BE2C (cell line): ENCODE measurements around the gene CPS1. TPM values are rescaled to one million over a fixed set of nuclear protein-coding genes. Genes with fewer than 3 reads are reported as not detected.

ENCODE experiments used
- DNase-seq: peaks from one replicate; pipeline ENCODE4 v3.0.0-alpha.2; 2020
- H3K27me3 ChIP-seq: fragments of 250-450 bp; sonication (Bioruptor Pico); 2 replicates; pipeline ENCODE4 v1.5.1; 2020; ENCODE audit warnings: mild to moderate bottlenecking
- H3K36me3 ChIP-seq: fragments of 250-450 bp; sonication (Bioruptor Pico); 2 replicates; pipeline ENCODE4 v1.5.1; 2020; ENCODE audit warnings: mild to moderate bottlenecking
- H3K4me1 ChIP-seq: fragments of 250-450 bp; sonication (Bioruptor Pico); 2 replicates; pipeline ENCODE4 v1.5.1; 2020
- H3K4me3 ChIP-seq: 2 replicates; pipeline ENCODE4 v1.5.1; 2011; ENCODE audit warnings: low read depth, low read length
- H3K9me3 ChIP-seq: fragments of 250-450 bp; sonication (Bioruptor Pico); 2 replicates; pipeline ENCODE4 v1.5.1; 2020
- CTCF ChIP-seq: IDR thresholded peaks from 2 replicates; pipeline ENCODE4 v1.5.1; 2012; ENCODE audit warnings: mild to moderate bottlenecking, low read depth, low read length
- polyA plus RNA-seq: library from polyadenylated mRNA; unstranded; fragments of >200 nt; gene quantifications from one replicate; pipeline ENCODE4 v1.2.1, GENCODE V29; 2012; ENCODE audit warnings: low read depth, missing spikeins; ENCODE audit not compliant: insufficient read length, insufficient read depth

Gene CPS1
- polyA plus RNA-seq: 1.5 TPM

- H3K4me3 ChIP-seq: no peak within 1 kb of the TSS
- no peak for TF ChIP-seq CTCF
- H3K4me1 ChIP-seq: no peaks in the 10 kb centered on the region
- no peaks in the 10 kb centered on the region for H3K36me3 ChIP-seq
- H3K9me3 ChIP-seq: no peaks in the 10 kb centered on the region
- DNase-seq: no peak
- no peaks in the 10 kb centered on the region for H3K27me3 ChIP-seq
Measured at GRCh38 chr2:210556329-210556980, at the start of gene CPS1. CPS1 (plus strand) TSS chr2:210556599; CDS start chr2:210556734, 135 bp downstream.

GRCh38 chr2:210515911-210516310, 40.5 kb upstream of the CPS1 start:
- DNase-seq: no peak
- TF ChIP-seq CTCF: no peak
- no peaks in the 10 kb centered on the region for H3K36me3 ChIP-seq
- H3K27me3 ChIP-seq: peaks cover 7% of the 10 kb centered on the region; the same call in 1 of the 2 replicates
- no peaks in the 10 kb centered on the region for H3K9me3 ChIP-seq
- no peaks in the 10 kb centered on the region for H3K4me1 ChIP-seq
- H3K4me3 ChIP-seq: no peak overlapping the region

GRCh38 chr2:210517264-210517663, 39.1 kb upstream of the CPS1 start:
- no peaks in the 10 kb centered on the region for H3K4me1 ChIP-seq
- no peak for TF ChIP-seq CTCF
- no peaks in the 10 kb centered on the region for H3K9me3 ChIP-seq
- DNase-seq: no peak
- peaks cover 7% of the 10 kb centered on the region; the same call in 1 of the 2 replicates for H3K27me3 ChIP-seq
- no peak overlapping the region for H3K4me3 ChIP-seq
- no peaks in the 10 kb centered on the region for H3K36me3 ChIP-seq

DNA sequence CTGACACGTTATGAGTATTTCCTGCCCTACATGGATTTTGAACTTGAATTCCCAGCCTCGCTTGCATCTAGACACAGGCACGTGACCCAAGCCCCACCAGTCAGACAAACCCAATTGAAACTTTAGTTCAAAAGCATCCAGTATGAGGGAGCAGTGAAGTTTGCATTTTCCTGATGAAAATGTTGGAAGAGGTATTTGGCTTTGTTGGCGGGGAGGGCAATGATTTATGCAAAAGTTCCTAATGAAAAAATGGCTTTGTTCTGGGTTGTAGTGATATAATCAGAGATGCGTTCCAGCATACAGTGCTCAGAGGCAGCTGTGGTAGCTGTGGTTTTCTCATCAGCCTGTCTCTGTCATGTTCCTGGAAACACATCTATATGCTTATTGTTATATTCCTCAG, 36.8 kb upstream of the CPS1 start:
- Histone ChIP-seq H3K27me3 (peaks cover 7% of the 10 kb centered on the region; the same call in 1 of the 2 replicates), H3K4me3 (no peak overlapping the region), H3K36me3 (no peaks in the 10 kb centered on the region), H3K9me3 (no peaks in the 10 kb centered on the region), H3K4me1 (no peaks in the 10 kb centered on the region)
- TF ChIP-seq CTCF: no peak
- DNase-seq: no peak

DNA sequence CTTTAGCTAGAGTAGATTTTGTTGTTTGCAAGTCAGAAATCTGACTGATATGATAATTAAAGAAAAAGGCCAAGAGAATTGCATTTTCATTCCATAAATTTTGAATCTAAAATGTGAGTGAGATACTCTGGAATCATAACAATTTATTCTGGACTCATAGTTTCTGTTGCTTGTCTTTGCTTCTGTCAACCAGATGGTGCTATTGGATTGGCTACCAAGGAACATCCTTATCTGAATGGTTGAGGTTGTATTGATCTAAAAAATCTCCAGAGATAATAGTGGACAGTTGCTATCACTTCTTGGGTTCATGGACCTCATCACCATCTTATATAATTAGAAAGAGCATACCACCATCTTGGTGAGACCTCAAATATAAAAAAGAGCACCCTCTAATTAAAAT, 34.0 kb upstream of the CPS1 start:
- H3K4me3 ChIP-seq: no peak overlapping the region
- TF ChIP-seq CTCF: no peak
- H3K36me3 ChIP-seq: no peaks in the 10 kb centered on the region
- H3K27me3 ChIP-seq: no peaks in the 10 kb centered on the region
- no peaks in the 10 kb centered on the region for H3K4me1 ChIP-seq
- DNase-seq: no peak
- H3K9me3 ChIP-seq: no peaks in the 10 kb centered on the region

DNA sequence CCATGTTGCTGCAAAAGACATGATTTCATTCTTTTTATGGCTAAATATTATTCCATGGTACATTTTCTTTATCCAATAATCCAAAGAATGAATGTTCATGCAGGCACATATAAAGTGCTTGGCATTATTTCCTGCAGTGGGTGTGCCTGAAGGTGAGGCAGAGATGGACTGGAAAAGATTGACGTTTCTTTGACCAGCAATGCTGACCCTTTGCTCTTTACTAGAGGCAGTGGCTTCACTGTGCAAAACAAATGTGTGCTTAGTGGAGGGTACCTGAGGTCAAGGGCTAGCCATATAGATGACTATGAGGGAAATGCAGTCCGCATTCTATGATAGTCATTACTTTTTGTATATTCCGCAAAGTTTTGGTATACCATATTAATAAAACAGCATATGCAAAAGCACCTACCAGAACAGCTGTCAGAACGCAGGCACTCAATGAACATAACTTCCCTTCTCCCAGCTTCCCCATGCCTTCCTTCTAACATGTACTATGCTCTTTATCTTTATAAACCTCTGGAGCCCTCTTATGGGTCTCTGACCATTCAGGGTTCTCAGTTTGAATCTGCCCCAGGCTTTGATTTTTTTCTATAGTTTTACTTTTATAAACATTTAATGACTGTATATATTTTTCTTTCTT, 32.6 kb upstream of the CPS1 start:
- DNase-seq: no peak
- Histone ChIP-seq H3K36me3 (no peaks in the 10 kb centered on the region), H3K27me3 (no peaks in the 10 kb centered on the region), H3K4me1 (no peaks in the 10 kb centered on the region), H3K4me3 (no peak overlapping the region), H3K9me3 (no peaks in the 10 kb centered on the region)
- TF ChIP-seq CTCF: no peak
